Sigmoid colon (tissue), 4 donors: ENCODE measurements around the gene LRRK2.

Source experiments
- POLR2A ChIP-seq, 2 donors: fragments of 450-650 bp; IDR thresholded peaks; one replicate each; pipeline ENCODE4 v1.6.1; 2016; ENCODE audit warnings: antibody characterized with exemption in 2 of 2, mild to moderate bottlenecking in 2 of 2, moderate library complexity in 2 of 2
- POLR2AphosphoS5 ChIP-seq, 4 donors: sonication (generic); formaldehyde crosslinking; IDR thresholded peaks; one replicate each; pipeline ENCODE4 v1.6.1; 2017; ENCODE audit warnings: antibody characterized with exemption in 4 of 4
- TF ChIP-seq, protein P1 (sequence below), 4 experiments: fragments of 450-650 bp in 3 of 4; fragments of 200-600 bp in 1 of 4; IDR thresholded peaks; one replicate each; pipeline ENCODE4 v1.5.1; 2016 to 2019; ENCODE audit warnings: antibody characterized with exemption in 4 of 4, mild to moderate bottlenecking in 3 of 4, moderate library complexity in 2 of 4

DNA sequence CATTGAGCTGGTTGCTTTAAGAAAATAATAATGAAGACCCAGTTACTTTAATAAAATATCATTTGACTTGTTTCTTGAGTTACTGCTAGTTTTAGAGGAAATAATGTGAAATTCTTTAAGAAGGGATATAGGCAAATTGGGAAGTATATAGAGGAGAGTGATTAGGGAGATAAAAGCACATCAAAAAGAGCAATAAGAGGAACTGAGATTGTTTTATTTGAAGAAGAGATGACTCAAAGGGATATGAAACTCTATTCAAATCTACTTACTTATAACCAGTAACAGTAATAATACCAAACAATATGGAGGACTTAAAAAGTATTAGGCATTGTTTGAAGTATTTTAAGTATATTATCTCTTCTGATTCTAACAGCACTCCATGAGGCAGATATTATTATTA lies 37.1 kb downstream of the LRRK2 start:
- TF ChIP-seq, protein P1, sequence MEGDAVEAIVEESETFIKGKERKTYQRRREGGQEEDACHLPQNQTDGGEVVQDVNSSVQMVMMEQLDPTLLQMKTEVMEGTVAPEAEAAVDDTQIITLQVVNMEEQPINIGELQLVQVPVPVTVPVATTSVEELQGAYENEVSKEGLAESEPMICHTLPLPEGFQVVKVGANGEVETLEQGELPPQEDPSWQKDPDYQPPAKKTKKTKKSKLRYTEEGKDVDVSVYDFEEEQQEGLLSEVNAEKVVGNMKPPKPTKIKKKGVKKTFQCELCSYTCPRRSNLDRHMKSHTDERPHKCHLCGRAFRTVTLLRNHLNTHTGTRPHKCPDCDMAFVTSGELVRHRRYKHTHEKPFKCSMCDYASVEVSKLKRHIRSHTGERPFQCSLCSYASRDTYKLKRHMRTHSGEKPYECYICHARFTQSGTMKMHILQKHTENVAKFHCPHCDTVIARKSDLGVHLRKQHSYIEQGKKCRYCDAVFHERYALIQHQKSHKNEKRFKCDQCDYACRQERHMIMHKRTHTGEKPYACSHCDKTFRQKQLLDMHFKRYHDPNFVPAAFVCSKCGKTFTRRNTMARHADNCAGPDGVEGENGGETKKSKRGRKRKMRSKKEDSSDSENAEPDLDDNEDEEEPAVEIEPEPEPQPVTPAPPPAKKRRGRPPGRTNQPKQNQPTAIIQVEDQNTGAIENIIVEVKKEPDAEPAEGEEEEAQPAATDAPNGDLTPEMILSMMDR (IDR thresholded peaks at IDR 0.05) = no peak
- TF ChIP-seq POLR2AphosphoS5 (IDR thresholded peaks at IDR 0.05) = no peak
- no peak for TF ChIP-seq POLR2A (IDR thresholded peaks at IDR 0.05)
